ENCODE data around the gene KPNA3.

The KPNA3 gene

DNA sequence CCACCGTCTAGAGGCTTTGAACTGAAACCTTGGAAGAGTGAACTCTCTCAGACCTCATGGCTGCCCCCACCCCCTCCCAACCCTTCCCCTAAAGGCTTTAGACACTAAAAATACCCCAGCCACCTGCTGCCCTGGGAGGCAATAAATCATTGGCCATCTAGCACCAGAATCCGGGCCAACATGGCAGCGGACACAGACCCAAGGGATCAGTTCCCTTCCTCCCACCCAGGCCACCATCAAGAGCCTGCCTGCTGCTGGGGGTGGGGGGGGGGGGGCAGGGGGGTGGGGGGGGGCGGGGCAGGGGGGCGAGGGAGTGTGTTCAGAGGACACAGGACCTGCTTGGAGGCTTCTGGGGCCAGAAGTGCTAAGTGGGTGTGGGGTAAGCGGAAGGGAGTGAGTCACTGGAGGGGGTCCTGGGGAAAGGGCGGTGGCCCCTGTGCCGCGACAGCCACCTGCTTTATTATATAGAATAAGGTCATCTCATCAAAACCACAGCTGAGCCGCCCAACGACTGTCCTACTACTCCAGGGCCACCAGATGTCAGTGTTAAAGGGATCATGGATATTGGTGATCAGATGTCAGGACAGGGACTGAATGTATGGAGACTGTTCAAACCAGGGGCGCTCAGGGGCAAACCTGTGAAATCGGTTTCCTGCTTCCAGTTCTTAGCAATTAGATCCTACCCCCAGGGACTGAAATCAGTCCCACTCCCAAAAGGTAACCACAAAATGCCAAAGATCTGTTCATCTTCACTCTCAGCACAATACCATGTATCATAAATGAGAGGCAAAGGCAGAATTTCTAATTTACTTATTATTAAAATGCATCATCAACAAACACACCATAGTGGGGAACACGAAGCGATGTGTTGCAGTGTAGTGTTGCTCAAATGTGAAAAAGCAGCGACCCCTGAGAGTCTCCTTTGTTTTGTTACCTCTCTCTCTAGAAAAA is 139.9 kb downstream of the KPNA3 start:
- H3K9me3 ChIP-seq (ENCODE audit: severe bottlenecking): no peaks in the 10 kb centered on the region
- H3K36me3 ChIP-seq: no peaks in the 10 kb centered on the region
- DNase-seq: peak; percentile 81
- peak overlapping the region; percentile 79 for H3K27ac ChIP-seq
- peak; percentile 48 for TF ChIP-seq CTCF (IDR thresholded peaks at IDR 0.05; ENCODE audit: low read depth, low read length)
- no peaks in the 10 kb centered on the region for H3K27me3 ChIP-seq (ENCODE audit: insufficient read depth, low read depth, severe bottlenecking)
- H3K4me3 ChIP-seq (ENCODE audit: low read depth, low read length): peak overlapping the region; percentile 16

DNA sequence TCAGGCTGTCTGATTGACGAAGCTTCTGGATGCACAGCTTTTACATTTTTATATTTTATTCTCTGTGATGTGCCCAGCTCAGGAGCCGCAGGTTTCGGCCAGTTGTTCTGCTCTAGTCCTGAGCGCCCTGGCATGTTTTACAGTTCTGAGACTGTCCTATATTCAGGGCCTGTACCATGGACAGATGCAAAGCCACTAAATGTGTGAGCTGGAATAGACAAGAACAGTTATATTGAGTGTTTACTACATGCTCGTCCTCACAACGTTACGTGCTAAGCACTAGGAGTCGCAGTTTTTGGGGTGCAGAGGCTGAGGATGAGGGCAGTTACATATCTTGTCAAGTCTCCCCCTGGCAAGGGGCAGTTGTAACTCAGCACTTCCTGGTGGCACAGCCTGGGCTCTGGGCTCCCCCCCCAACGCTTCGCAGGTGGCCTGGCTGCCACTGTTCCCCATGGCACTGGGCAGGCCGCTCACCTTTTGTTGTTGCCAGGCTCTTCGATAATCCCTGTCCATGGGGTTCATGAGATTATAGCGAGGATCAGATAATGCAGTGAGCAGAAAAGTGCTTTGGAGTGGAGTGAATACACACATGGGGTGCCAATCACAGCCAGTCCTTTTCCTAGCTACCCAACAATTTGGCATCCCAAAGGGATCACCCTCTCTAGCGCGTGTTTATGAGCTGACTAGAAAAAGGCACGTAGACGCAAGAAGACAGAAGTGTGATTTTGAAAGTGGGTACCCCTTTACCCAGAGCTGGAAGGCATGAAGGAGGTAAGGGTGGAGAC is 140.7 kb downstream of the KPNA3 start:
- TF ChIP-seq CTCF (IDR thresholded peaks at IDR 0.05; ENCODE audit: low read depth, low read length): no peak
- Histone ChIP-seq H3K36me3 (no peaks in the 10 kb centered on the region), H3K4me3 (ENCODE audit: low read depth, low read length) (peak overlapping the region; percentile 16; the same call in 1 of the 2 replicates), H3K9me3 (ENCODE audit: severe bottlenecking) (no peaks in the 10 kb centered on the region), H3K27me3 (ENCODE audit: insufficient read depth, low read depth, severe bottlenecking) (no peaks in the 10 kb centered on the region), H3K27ac (peak overlapping the region; percentile 79)
- DNase-seq: no peak

GRCh38 chr13:49649963-49650312 is 142.5 kb downstream of the KPNA3 start:
- H3K27me3 ChIP-seq (ENCODE audit: insufficient read depth, low read depth, severe bottlenecking): no peaks in the 10 kb centered on the region
- no peaks in the 10 kb centered on the region for H3K36me3 ChIP-seq
- DNase-seq: no peak
- H3K9me3 ChIP-seq (ENCODE audit: severe bottlenecking): no peaks in the 10 kb centered on the region
- TF ChIP-seq CTCF (IDR thresholded peaks at IDR 0.05; ENCODE audit: low read depth, low read length): no peak
- H3K27ac ChIP-seq: no peak overlapping the region
- H3K4me3 ChIP-seq (ENCODE audit: low read depth, low read length): no peak overlapping the region
